ENCODE data around the gene MAP1S. TPM values are rescaled to one million over a fixed set of nuclear protein-coding genes. Genes with fewer than 3 reads are reported as not detected.
A peak's percentile ranks its signal among the peaks of the same experiment; 100 is the strongest.

MAP1S gene
- total and polyA plus RNA-seq, 10 donors = 15.0 to 63.1 (median 35.5) TPM

DNA sequence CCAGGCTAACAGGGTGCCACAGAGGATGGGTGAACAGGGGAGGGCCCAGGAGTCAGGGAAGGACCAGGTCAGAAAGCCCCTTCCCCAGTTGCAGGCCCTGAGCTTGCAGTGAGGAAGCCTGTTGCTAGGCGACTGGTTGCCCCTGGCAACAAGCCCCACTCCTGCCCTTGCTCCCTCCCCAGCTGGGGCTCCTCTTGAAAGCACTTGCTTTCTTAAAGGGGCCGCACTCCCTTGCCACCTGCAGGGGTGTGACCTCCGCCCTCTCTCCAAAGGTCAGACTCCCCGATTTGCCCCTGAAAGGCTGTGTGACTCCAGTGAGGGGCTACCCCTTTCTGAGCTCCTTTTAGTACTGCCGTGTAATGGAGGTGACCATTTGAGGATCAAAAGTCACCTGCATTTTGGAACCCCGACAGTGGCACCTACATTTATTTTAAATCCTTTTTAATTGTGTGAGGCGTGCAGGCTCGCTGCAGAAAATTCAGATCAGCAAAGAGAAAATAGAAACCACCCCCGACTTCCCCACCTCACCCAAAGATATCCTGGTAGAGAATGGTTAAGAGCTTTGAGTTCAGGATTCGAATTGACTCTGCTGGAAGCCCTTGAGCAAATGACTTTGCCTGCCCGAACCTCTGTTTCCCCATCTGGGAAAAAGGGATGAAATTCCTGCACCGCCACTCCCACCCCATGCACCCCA lies 36.8 kb downstream of the MAP1S start:
- peak; percentile 90 for DNase-seq
- H3K4me1 ChIP-seq = peaks cover 16 to 82% (median 53%) of the 10 kb centered on the region in 6 donors
- peaks cover 0 to 44% (median 8%) of the 10 kb centered on the region in 6 donors for H3K36me3 ChIP-seq
- peak overlapping the region in 4 of 8 donors; percentile 20 to 74 (median 46) for H3K27ac ChIP-seq
- peak overlapping the region in 1 of 8 donors; percentile 24 for H3K4me3 ChIP-seq
- intact Hi-C loops (cut with DNase I; ENCODE audit: low total_unique reads) = no loop called here
- WGBS, 5 donors = 59 to 70% (median 65%) methylated on average over 10 to 12 of the region's 12 CpGs
- TF ChIP-seq, protein P1, sequence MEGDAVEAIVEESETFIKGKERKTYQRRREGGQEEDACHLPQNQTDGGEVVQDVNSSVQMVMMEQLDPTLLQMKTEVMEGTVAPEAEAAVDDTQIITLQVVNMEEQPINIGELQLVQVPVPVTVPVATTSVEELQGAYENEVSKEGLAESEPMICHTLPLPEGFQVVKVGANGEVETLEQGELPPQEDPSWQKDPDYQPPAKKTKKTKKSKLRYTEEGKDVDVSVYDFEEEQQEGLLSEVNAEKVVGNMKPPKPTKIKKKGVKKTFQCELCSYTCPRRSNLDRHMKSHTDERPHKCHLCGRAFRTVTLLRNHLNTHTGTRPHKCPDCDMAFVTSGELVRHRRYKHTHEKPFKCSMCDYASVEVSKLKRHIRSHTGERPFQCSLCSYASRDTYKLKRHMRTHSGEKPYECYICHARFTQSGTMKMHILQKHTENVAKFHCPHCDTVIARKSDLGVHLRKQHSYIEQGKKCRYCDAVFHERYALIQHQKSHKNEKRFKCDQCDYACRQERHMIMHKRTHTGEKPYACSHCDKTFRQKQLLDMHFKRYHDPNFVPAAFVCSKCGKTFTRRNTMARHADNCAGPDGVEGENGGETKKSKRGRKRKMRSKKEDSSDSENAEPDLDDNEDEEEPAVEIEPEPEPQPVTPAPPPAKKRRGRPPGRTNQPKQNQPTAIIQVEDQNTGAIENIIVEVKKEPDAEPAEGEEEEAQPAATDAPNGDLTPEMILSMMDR (IDR thresholded peaks at IDR 0.05 in 8 of 11, conservative IDR thresholded peaks at IDR 0.05 in 3 of 11) = no peak
- TF ChIP-seq POLR2AphosphoS5 (IDR thresholded peaks at IDR 0.05) = no peak
- TF ChIP-seq POLR2A (IDR thresholded peaks at IDR 0.05) = no peak
- H3K9me3 ChIP-seq = no peaks in the 10 kb centered on the region
- no peaks in the 10 kb centered on the region for H3K27me3 ChIP-seq (replicated peaks in 1 of 7)

DNA sequence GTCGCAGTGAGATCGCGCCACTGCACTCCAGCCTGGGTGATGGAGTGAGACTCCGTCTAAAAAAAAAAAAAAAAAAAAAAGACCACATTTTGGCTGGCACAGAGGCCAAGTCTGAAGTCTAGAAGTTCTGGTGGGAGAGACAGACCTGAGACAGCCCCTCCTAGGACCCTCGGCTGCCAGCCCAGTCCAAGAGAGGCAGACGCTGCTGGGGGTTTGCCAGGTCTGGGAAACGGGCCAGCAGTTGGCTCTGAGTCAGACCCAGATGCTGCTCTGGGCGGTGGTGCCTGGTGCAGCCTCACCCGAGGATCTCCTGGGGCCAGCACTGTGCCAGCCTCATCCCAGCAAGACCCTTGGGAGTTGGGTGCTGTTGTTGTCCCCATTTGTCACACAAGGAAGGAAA lies 37.8 kb downstream of the MAP1S start:
- intact Hi-C loops (cut with DNase I; ENCODE audit: low total_unique reads) = no loop called here
- H3K4me3 ChIP-seq = no peak overlapping the region
- TF ChIP-seq, protein P1 (IDR thresholded peaks at IDR 0.05 in 8 of 11, conservative IDR thresholded peaks at IDR 0.05 in 3 of 11) = no peak
- TF ChIP-seq POLR2AphosphoS5 (IDR thresholded peaks at IDR 0.05) = peak in 1 of 3 donors; percentile 13
- no peak for TF ChIP-seq POLR2A (IDR thresholded peaks at IDR 0.05)
- no peak overlapping the region for H3K27ac ChIP-seq
- peaks cover 16 to 72% (median 44%) of the 10 kb centered on the region in 6 donors for H3K4me1 ChIP-seq
- 49 to 66% (median 58%) methylated on average over 9 of the region's 9 CpGs for WGBS, 5 donors
- no peaks in the 10 kb centered on the region for H3K9me3 ChIP-seq
- H3K36me3 ChIP-seq = peaks cover 0 to 50% (median 8%) of the 10 kb centered on the region in 6 donors
- no peaks in the 10 kb centered on the region for H3K27me3 ChIP-seq (replicated peaks in 1 of 7)
- DNase-seq = no peak

- no peaks in the 10 kb centered on the region for H3K27me3 ChIP-seq (replicated peaks in 1 of 7)
- intact Hi-C loops (cut with DNase I; ENCODE audit: low total_unique reads) = no loop called here
- WGBS, 5 donors = 43 to 78% (median 73%) methylated on average over 5 of the region's 5 CpGs
These were observed 39.2 kb downstream of the MAP1S start for GRCh38 chr19:17758515-17758914.

GRCh38 chr19:17761148-17761547 lies 41.9 kb downstream of the MAP1S start:
- H3K9me3 ChIP-seq = no peaks in the 10 kb centered on the region
- 77 to 92% (median 87%) methylated on average over 4 of the region's 4 CpGs for WGBS, 5 donors
- peaks cover 0 to 76% (median 17%) of the 10 kb centered on the region in 6 donors for H3K36me3 ChIP-seq
- no peak overlapping the region for H3K27ac ChIP-seq
- no peak overlapping the region for H3K4me3 ChIP-seq
- no peaks in the 10 kb centered on the region for H3K27me3 ChIP-seq (replicated peaks in 1 of 7)
- intact Hi-C loops (cut with DNase I; ENCODE audit: low total_unique reads) = no loop called here
- TF ChIP-seq, protein P1 (IDR thresholded peaks at IDR 0.05 in 8 of 11, conservative IDR thresholded peaks at IDR 0.05 in 3 of 11) = no peak
- TF ChIP-seq POLR2A (IDR thresholded peaks at IDR 0.05) (no peak), POLR2AphosphoS5 (IDR thresholded peaks at IDR 0.05) (no peak)
- DNase-seq = no peak
- H3K4me1 ChIP-seq = peaks cover under 1 to 60% (median 18%) of the 10 kb centered on the region in 6 donors

More at GRCh38 chr19:17758515-17758914, 39.2 kb downstream of the MAP1S start:
- no peak for DNase-seq
- no peaks in the 10 kb centered on the region for H3K9me3 ChIP-seq
- H3K4me1 ChIP-seq = peaks cover 14 to 60% (median 33%) of the 10 kb centered on the region in 6 donors
- H3K36me3 ChIP-seq = peaks cover 0 to 63% (median 15%) of the 10 kb centered on the region in 6 donors
- H3K27ac ChIP-seq = no peak overlapping the region
- no peak overlapping the region for H3K4me3 ChIP-seq
- TF ChIP-seq, protein P1 (IDR thresholded peaks at IDR 0.05 in 8 of 11, conservative IDR thresholded peaks at IDR 0.05 in 3 of 11) = no peak
- TF ChIP-seq POLR2AphosphoS5 (IDR thresholded peaks at IDR 0.05) = no peak
- no peak for TF ChIP-seq POLR2A (IDR thresholded peaks at IDR 0.05)

Measured in spleen (tissue), 11 donors.